ENCODE data around the gene ZNF296. TPM values are rescaled to one million over a fixed set of nuclear protein-coding genes. Genes with fewer than 3 reads are reported as not detected.

Gene ZNF296
- total RNA-seq, 1 donor from 2014 or later, result not detected

- Histone ChIP-seq H3K4me1 (peaks cover 24% of the 10 kb centered on the region), H3K27me3 (ENCODE audit: low read depth) (no peaks in the 10 kb centered on the region), H3K9me3 (replicated peaks) (no peaks in the 10 kb centered on the region), H3K4me3 (no peak overlapping the region), H3K27ac (replicated peaks) (no peak overlapping the region), H3K36me3 (no peaks in the 10 kb centered on the region)
- TF ChIP-seq, protein P1, sequence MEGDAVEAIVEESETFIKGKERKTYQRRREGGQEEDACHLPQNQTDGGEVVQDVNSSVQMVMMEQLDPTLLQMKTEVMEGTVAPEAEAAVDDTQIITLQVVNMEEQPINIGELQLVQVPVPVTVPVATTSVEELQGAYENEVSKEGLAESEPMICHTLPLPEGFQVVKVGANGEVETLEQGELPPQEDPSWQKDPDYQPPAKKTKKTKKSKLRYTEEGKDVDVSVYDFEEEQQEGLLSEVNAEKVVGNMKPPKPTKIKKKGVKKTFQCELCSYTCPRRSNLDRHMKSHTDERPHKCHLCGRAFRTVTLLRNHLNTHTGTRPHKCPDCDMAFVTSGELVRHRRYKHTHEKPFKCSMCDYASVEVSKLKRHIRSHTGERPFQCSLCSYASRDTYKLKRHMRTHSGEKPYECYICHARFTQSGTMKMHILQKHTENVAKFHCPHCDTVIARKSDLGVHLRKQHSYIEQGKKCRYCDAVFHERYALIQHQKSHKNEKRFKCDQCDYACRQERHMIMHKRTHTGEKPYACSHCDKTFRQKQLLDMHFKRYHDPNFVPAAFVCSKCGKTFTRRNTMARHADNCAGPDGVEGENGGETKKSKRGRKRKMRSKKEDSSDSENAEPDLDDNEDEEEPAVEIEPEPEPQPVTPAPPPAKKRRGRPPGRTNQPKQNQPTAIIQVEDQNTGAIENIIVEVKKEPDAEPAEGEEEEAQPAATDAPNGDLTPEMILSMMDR (IDR thresholded peaks at IDR 0.05; ENCODE audit: borderline replicate concordance), result no peak
- DNase-seq, result no peak
- intact Hi-C loops (cut with micrococcal nuclease), result no loop called here
These were observed 39.7 kb upstream of the ZNF296 start for GRCh38 chr19:45115809-45116615.

- TF ChIP-seq, protein P1 (IDR thresholded peaks at IDR 0.05; ENCODE audit: borderline replicate concordance), result no peak
- Histone ChIP-seq H3K9me3 (replicated peaks) (no peaks in the 10 kb centered on the region), H3K4me3 (no peak overlapping the region), H3K4me1 (peaks cover 33% of the 10 kb centered on the region), H3K36me3 (no peaks in the 10 kb centered on the region), H3K27me3 (ENCODE audit: low read depth) (no peaks in the 10 kb centered on the region), H3K27ac (replicated peaks) (no peak overlapping the region)
- intact Hi-C loops (cut with micrococcal nuclease), result no loop called here
- no peak for DNase-seq
These were observed 37.8 kb upstream of the ZNF296 start for GRCh38 chr19:45114116-45114515.

- no peak for DNase-seq
- Histone ChIP-seq H3K27ac (replicated peaks) (no peak overlapping the region), H3K36me3 (no peaks in the 10 kb centered on the region), H3K4me3 (no peak overlapping the region), H3K4me1 (peaks cover 31% of the 10 kb centered on the region), H3K27me3 (ENCODE audit: low read depth) (no peaks in the 10 kb centered on the region), H3K9me3 (replicated peaks) (no peaks in the 10 kb centered on the region)
- intact Hi-C loops (cut with micrococcal nuclease), result no loop called here
- TF ChIP-seq, protein P1 (IDR thresholded peaks at IDR 0.05; ENCODE audit: borderline replicate concordance), result no peak
These were observed 37.4 kb upstream of the ZNF296 start for GRCh38 chr19:45113628-45114027.

DNA sequence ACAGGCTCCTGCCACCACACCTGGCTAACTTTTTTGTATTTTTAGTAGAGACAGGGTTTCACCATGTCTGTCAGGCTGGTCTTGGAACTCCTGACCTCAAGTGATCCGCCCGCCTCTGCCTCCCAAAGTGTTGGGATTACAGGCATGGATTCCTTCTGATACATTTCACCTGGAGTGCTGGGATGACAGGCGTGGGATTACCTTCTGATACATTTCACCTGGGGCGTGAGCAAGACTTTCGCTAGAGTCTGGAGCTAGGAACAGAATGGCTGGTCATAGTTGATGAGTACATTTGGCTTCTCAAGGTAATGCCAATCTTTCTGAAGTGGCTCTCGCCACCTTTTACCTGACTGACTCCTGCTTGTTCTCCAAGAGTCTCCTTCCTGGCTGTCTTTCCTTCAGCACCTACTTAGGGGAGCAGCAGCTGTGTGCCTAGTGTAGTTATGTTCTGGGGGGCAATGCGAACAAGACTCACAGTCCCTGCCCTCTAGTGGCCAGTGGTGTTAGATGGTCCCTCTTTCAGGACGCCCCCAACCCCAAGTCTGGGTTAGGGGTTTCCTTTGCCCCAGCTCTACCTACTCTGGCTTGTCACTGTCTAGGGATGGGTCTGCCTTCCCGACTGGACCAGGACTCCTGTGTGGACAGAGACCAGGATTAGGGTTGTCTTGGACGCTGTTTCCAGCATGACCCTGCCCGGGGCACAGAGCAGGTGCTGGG is 36.0 kb upstream of the ZNF296 start:
- DNase-seq, result no peak
- H3K9me3 ChIP-seq (replicated peaks), result no peaks in the 10 kb centered on the region
- H3K4me3 ChIP-seq, result no peak overlapping the region
- no peaks in the 10 kb centered on the region for H3K27me3 ChIP-seq (ENCODE audit: low read depth)
- H3K36me3 ChIP-seq, result no peaks in the 10 kb centered on the region
- H3K27ac ChIP-seq (replicated peaks), result no peak overlapping the region
- TF ChIP-seq, protein P1 (IDR thresholded peaks at IDR 0.05; ENCODE audit: borderline replicate concordance), result no peak
- peaks cover 17% of the 10 kb centered on the region for H3K4me1 ChIP-seq
- intact Hi-C loops (cut with micrococcal nuclease), result no loop called here

DNA sequence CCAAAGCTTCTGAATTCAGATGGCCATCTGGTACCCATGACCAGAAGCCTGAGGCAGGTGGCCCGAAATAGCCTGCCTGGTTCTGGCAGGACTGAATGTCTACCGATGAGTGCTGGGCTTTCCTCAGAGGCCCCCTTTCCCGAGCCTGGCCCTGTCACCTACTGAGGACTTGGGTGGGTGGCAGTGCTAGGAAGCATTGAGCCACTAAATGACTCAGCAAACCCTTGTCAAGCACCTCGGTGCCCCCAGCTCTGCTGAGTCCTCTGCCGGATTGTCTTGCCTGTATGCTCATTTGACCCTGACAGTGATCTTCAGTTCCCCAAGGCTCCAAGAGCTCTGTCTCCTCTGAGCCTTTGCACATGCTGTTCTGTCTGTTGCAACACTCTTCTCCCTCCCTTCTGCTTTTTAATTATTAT is 34.6 kb upstream of the ZNF296 start:
- no peak overlapping the region for H3K27ac ChIP-seq (replicated peaks)
- no peaks in the 10 kb centered on the region for H3K36me3 ChIP-seq
- DNase-seq, result no peak
- H3K9me3 ChIP-seq (replicated peaks), result no peaks in the 10 kb centered on the region
- peaks cover 13% of the 10 kb centered on the region for H3K4me1 ChIP-seq
- no peak overlapping the region for H3K4me3 ChIP-seq
- H3K27me3 ChIP-seq (ENCODE audit: low read depth), result no peaks in the 10 kb centered on the region
- TF ChIP-seq, protein P1 (IDR thresholded peaks at IDR 0.05; ENCODE audit: borderline replicate concordance), result no peak
- intact Hi-C loops (cut with micrococcal nuclease), result no loop called here

Measured in left ventricle myocardium inferior (tissue), 1 donor.